ENCODE results near the gene UQCR10.

UQCR10 gene

GRCh38 chr22:29720811-29721323 is 46.3 kb upstream of the UQCR10 start:
- H3K27me3 ChIP-seq (ENCODE audit: control insufficient read depth, insufficient read depth, low read length): no peaks in the 10 kb centered on the region
- H3K9me3 ChIP-seq (ENCODE audit: control insufficient read depth, low read length): no peaks in the 10 kb centered on the region
- no peaks in the 10 kb centered on the region for H3K4me1 ChIP-seq
- H3K36me3 ChIP-seq (ENCODE audit: control insufficient read depth, insufficient read depth, low read length): no peaks in the 10 kb centered on the region
- TF ChIP-seq CTCF (IDR thresholded peaks at IDR 0.05): no peak
- H3K4me2 ChIP-seq (ENCODE audit: low read length): no peak overlapping the region
- H3K27ac ChIP-seq: no peak overlapping the region
- no peak overlapping the region for H2AFZ ChIP-seq
- H3K79me2 ChIP-seq: no peaks in the 10 kb centered on the region
- H3K4me3 ChIP-seq (ENCODE audit: low read depth, low read length): no peak overlapping the region
- no peak overlapping the region for H3K9ac ChIP-seq

- H3K36me3 ChIP-seq (ENCODE audit: control insufficient read depth, insufficient read depth, low read length): no peaks in the 10 kb centered on the region
- H3K4me3 ChIP-seq (ENCODE audit: low read depth, low read length): no peak overlapping the region
- H2AFZ ChIP-seq: no peak overlapping the region
- H3K27me3 ChIP-seq (ENCODE audit: control insufficient read depth, insufficient read depth, low read length): no peaks in the 10 kb centered on the region
- H3K27ac ChIP-seq: no peak overlapping the region
- no peaks in the 10 kb centered on the region for H3K9me3 ChIP-seq (ENCODE audit: control insufficient read depth, low read length)
- no peak overlapping the region for H3K9ac ChIP-seq
- no peaks in the 10 kb centered on the region for H3K4me1 ChIP-seq
- H3K79me2 ChIP-seq: no peaks in the 10 kb centered on the region
- no peak for TF ChIP-seq CTCF (IDR thresholded peaks at IDR 0.05)
- no peak overlapping the region for H3K4me2 ChIP-seq (ENCODE audit: low read length)
Measured at GRCh38 chr22:29722151-29722550, 45.0 kb upstream of the UQCR10 start.

- TF ChIP-seq CTCF (IDR thresholded peaks at IDR 0.05): no peak
Measured at GRCh38 chr22:29722587-29722986, 44.6 kb upstream of the UQCR10 start.

GRCh38 chr22:29723766-29724165 is 43.4 kb upstream of the UQCR10 start:
- Histone ChIP-seq H3K4me3 (ENCODE audit: low read depth, low read length) (no peak overlapping the region), H3K9me3 (ENCODE audit: control insufficient read depth, low read length) (no peaks in the 10 kb centered on the region), H3K79me2 (no peaks in the 10 kb centered on the region), H3K9ac (no peak overlapping the region), H3K36me3 (ENCODE audit: control insufficient read depth, insufficient read depth, low read length) (no peaks in the 10 kb centered on the region), H3K4me1 (no peaks in the 10 kb centered on the region), H3K4me2 (ENCODE audit: low read length) (no peak overlapping the region), H3K27ac (no peak overlapping the region), H3K27me3 (ENCODE audit: control insufficient read depth, insufficient read depth, low read length) (no peaks in the 10 kb centered on the region), H2AFZ (no peak overlapping the region)
- no peak for TF ChIP-seq CTCF (IDR thresholded peaks at IDR 0.05)

More at GRCh38 chr22:29722587-29722986, 44.6 kb upstream of the UQCR10 start:
- no peak overlapping the region for H3K27ac ChIP-seq
- H3K9ac ChIP-seq: no peak overlapping the region
- H3K79me2 ChIP-seq: no peaks in the 10 kb centered on the region
- no peaks in the 10 kb centered on the region for H3K9me3 ChIP-seq (ENCODE audit: control insufficient read depth, low read length)
- H3K4me1 ChIP-seq: no peaks in the 10 kb centered on the region
- H3K4me2 ChIP-seq (ENCODE audit: low read length): no peak overlapping the region
- no peak overlapping the region for H3K4me3 ChIP-seq (ENCODE audit: low read depth, low read length)
- no peaks in the 10 kb centered on the region for H3K36me3 ChIP-seq (ENCODE audit: control insufficient read depth, insufficient read depth, low read length)
- no peaks in the 10 kb centered on the region for H3K27me3 ChIP-seq (ENCODE audit: control insufficient read depth, insufficient read depth, low read length)
- H2AFZ ChIP-seq: no peak overlapping the region

GRCh38 chr22:29724843-29725242 is 42.3 kb upstream of the UQCR10 start:
- H3K9ac ChIP-seq: no peak overlapping the region

More at GRCh38 chr22:29724843-29725242, 42.3 kb upstream of the UQCR10 start:
- H3K27me3 ChIP-seq (ENCODE audit: control insufficient read depth, insufficient read depth, low read length): no peaks in the 10 kb centered on the region
- H3K36me3 ChIP-seq (ENCODE audit: control insufficient read depth, insufficient read depth, low read length): no peaks in the 10 kb centered on the region
- H3K4me3 ChIP-seq (ENCODE audit: low read depth, low read length): no peak overlapping the region
- no peaks in the 10 kb centered on the region for H3K4me1 ChIP-seq
- H3K79me2 ChIP-seq: no peaks in the 10 kb centered on the region
- H2AFZ ChIP-seq: no peak overlapping the region
- H3K9me3 ChIP-seq (ENCODE audit: control insufficient read depth, low read length): no peaks in the 10 kb centered on the region
- TF ChIP-seq CTCF (IDR thresholded peaks at IDR 0.05): no peak
- no peak overlapping the region for H3K27ac ChIP-seq
- no peak overlapping the region for H3K4me2 ChIP-seq (ENCODE audit: low read length)
